Neural cell (in vitro differentiated cells): ENCODE data around the gene TUT1. TPM values are rescaled to one million over a fixed set of nuclear protein-coding genes. Genes with fewer than 3 reads are reported as not detected.
"Not testable (repeated sequence)": the region's sequence is repeated elsewhere in the genome, so short reads cannot be mapped to it uniquely, and the experiment has no call there.

Experiments
- H2AFZ ChIP-seq: fragments of 200-600, 300-800 bp; sonication (generic), shearing (Covaris generic); 2 replicates; pipeline ENCODE4 v1.6.0; 2014; ENCODE audit warnings: low read depth, mild to moderate bottlenecking, antibody characterized with exemption, low read length, moderate library complexity
- H3F3A ChIP-seq: fragments of 200-600 bp; shearing (Covaris generic); 2 replicates; pipeline ENCODE4 v1.6.1; 2016; ENCODE audit warnings: mild to moderate bottlenecking, moderate library complexity, mixed read lengths, antibody characterized with exemption, low read length; ENCODE audit not compliant: insufficient read depth, poor library complexity, severe bottlenecking
- H3K27ac ChIP-seq: fragments of 200-600, 300-800 bp; sonication (generic), shearing (Covaris generic); 2 replicates; pipeline ENCODE4 v1.5.1; 2014; ENCODE audit warnings: mild to moderate bottlenecking, low read length, moderate library complexity
- H3K27me3 ChIP-seq: fragments of 300-800, 200-600 bp; sonication (generic), shearing (Covaris generic); 2 replicates; pipeline ENCODE4 v1.6.0; 2014; ENCODE audit warnings: mild to moderate bottlenecking, low read depth, low read length, moderate library complexity; ENCODE audit not compliant: insufficient read depth
- H3K36me3 ChIP-seq: fragments of 300-800, 200-600 bp; sonication (generic), shearing (Covaris generic); 2 replicates; pipeline ENCODE4 v1.5.1; 2014; ENCODE audit warnings: mild to moderate bottlenecking, antibody characterized with exemption, low read length, moderate library complexity; ENCODE audit not compliant: insufficient read depth
- H3K4me2 ChIP-seq: fragments of 300-800, 200-600 bp; sonication (generic), shearing (Covaris generic); 2 replicates; pipeline ENCODE4 v1.6.0; 2014; ENCODE audit warnings: mild to moderate bottlenecking, low read length
- H3K4me3 ChIP-seq: fragments of 300-800, 200-600 bp; sonication (generic), shearing (Covaris generic); 2 replicates; pipeline ENCODE4 v1.5.1; 2014; ENCODE audit warnings: mild to moderate bottlenecking, low read length, moderate library complexity
- H3K79me2 ChIP-seq: fragments of 200-600 bp; shearing (Covaris generic); replicated peaks from 2 replicates; pipeline ENCODE4 v1.6.0; 2014; ENCODE audit warnings: mild to moderate bottlenecking, low read length, moderate library complexity; ENCODE audit not compliant: insufficient read depth
- H3K9ac ChIP-seq: fragments of 300-800, 200-600 bp; sonication (generic), shearing (Covaris generic); 2 replicates; pipeline ENCODE4 v1.6.1; 2016; ENCODE audit warnings: mild to moderate bottlenecking, low read length, mixed read lengths
- H3K9me2 ChIP-seq: fragments of 200-600 bp; shearing (Covaris generic); 2 replicates; pipeline ENCODE4 v1.6.1; 2016; ENCODE audit warnings: mild to moderate bottlenecking, low read length, mixed read lengths; ENCODE audit not compliant: insufficient read depth
- H3K9me3 ChIP-seq: fragments of 200-600, 300-800 bp; sonication (generic), shearing (Covaris generic); 2 replicates; pipeline ENCODE4 v1.6.1; 2016; ENCODE audit warnings: mild to moderate bottlenecking, mixed run types, low read length, moderate library complexity, mixed read lengths
- H4K20me1 ChIP-seq: fragments of 200-600 bp; shearing (Covaris generic); 2 replicates; pipeline ENCODE4 v1.6.1; 2016; ENCODE audit warnings: mild to moderate bottlenecking, mixed run types; ENCODE audit not compliant: insufficient read depth
- CTCF ChIP-seq: fragments of 450-650 bp; IDR thresholded peaks from 2 replicates; pipeline ENCODE4 v1.5.1; 2014; ENCODE audit warnings: antibody characterized with exemption, mild to moderate bottlenecking, moderate library complexity; ENCODE audit not compliant: poor library complexity, severe bottlenecking
- EP300 ChIP-seq: fragments of 450-650 bp; conservative IDR thresholded peaks from 2 replicates; pipeline ENCODE4 v1.6.1; 2014; ENCODE audit warnings: antibody characterized with exemption, mild to moderate bottlenecking, moderate library complexity; ENCODE audit not compliant: poor library complexity, severe bottlenecking
- EZH2 ChIP-seq: fragments of 200-600, 300-800 bp; shearing (Covaris generic), sonication (generic); IDR thresholded peaks from 2 replicates; pipeline ENCODE4 v1.6.1; 2014; ENCODE audit warnings: antibody characterized with exemption, low read length, borderline replicate concordance, mild to moderate bottlenecking; ENCODE audit not compliant: insufficient read depth, poor library complexity, severe bottlenecking
- MXI1 ChIP-seq: fragments of 450-650 bp; conservative IDR thresholded peaks from 2 replicates; pipeline ENCODE4 v1.6.1; 2014; ENCODE audit warnings: antibody characterized with exemption, mild to moderate bottlenecking; ENCODE audit not compliant: poor library complexity, severe bottlenecking
- POLR2AphosphoS5 ChIP-seq: IDR thresholded peaks from 2 replicates; pipeline ENCODE4 v1.6.1; 2012
- RAD21 ChIP-seq: fragments of 450-650 bp; conservative IDR thresholded peaks from 2 replicates; pipeline ENCODE4 v1.6.1; 2014; ENCODE audit warnings: antibody characterized with exemption, mild to moderate bottlenecking, moderate library complexity
- REST ChIP-seq: IDR thresholded peaks from 2 replicates; pipeline ENCODE4 v1.6.1; 2012; ENCODE audit warnings: borderline replicate concordance
- SMC3 ChIP-seq: fragments of 450-650 bp; conservative IDR thresholded peaks from 2 replicates; pipeline ENCODE4 v1.6.1; 2014; ENCODE audit warnings: antibody characterized with exemption, mild to moderate bottlenecking, moderate library complexity; ENCODE audit not compliant: poor library complexity
- TAF1 ChIP-seq: IDR thresholded peaks from 2 replicates; pipeline ENCODE4 v1.6.1; 2012; ENCODE audit warnings: low read depth
- polyA plus RNA-seq: library from polyadenylated mRNA; depleted of rRNA; stranded (reverse); fragments of >200 nt; gene quantifications from 2 replicates; pipeline ENCODE4 v1.2.3, GENCODE V29; 2014

The TUT1 gene
- polyA plus RNA-seq, 1 donor from 2014 or later = 17.8 TPM

GRCh38 chr11:62560566-62561103 lies 30.7 kb downstream of the TUT1 start:
- Histone ChIP-seq H4K20me1 (no peaks in the 10 kb centered on the region), H3K36me3 (no peaks in the 10 kb centered on the region)

GRCh38 chr11:62559626-62560025 lies 31.7 kb downstream of the TUT1 start:
- not testable (repeated sequence) for H2AFZ ChIP-seq, H3K9me2 ChIP-seq, H3K4me2 ChIP-seq, H3K9ac ChIP-seq, H3K4me3 ChIP-seq, H3K9me3 ChIP-seq, H3K27ac ChIP-seq, H3K27me3 ChIP-seq, H3K36me3 ChIP-seq, H3K79me2 ChIP-seq, H3F3A ChIP-seq, H4K20me1 ChIP-seq

More at GRCh38 chr11:62560566-62561103, 30.7 kb downstream of the TUT1 start:
- H2AFZ ChIP-seq = no peak overlapping the region
- no peaks in the 10 kb centered on the region for H3K9me3 ChIP-seq
- TF ChIP-seq SMC3 = peak; percentile 56
- TF ChIP-seq MXI1 = no peak
- TF ChIP-seq RAD21 = no peak
- no peak for TF ChIP-seq POLR2AphosphoS5
- TF ChIP-seq TAF1 = no peak
- no peak for TF ChIP-seq EZH2
- peak; percentile 43 for TF ChIP-seq CTCF
- no peak for TF ChIP-seq EP300
- no peak for TF ChIP-seq REST
- no peak overlapping the region for H3K4me3 ChIP-seq
- H3K27ac ChIP-seq = no peak overlapping the region
- H3K27me3 ChIP-seq = no peaks in the 10 kb centered on the region
- H3K79me2 ChIP-seq = no peaks in the 10 kb centered on the region
- no peak overlapping the region for H3K4me2 ChIP-seq
- H3K9ac ChIP-seq = no peak overlapping the region
- H3F3A ChIP-seq = no peaks in the 10 kb centered on the region
- no peaks in the 10 kb centered on the region for H3K9me2 ChIP-seq

- Histone ChIP-seq H3K9me3 (no peaks in the 10 kb centered on the region), H3K27me3 (no peaks in the 10 kb centered on the region), H3K9ac (no peak overlapping the region), H3K9me2 (no peaks in the 10 kb centered on the region), H3F3A (no peaks in the 10 kb centered on the region), H2AFZ (no peak overlapping the region), H3K36me3 (no peaks in the 10 kb centered on the region), H4K20me1 (no peaks in the 10 kb centered on the region), H3K79me2 (no peaks in the 10 kb centered on the region), H3K27ac (no peak overlapping the region), H3K4me3 (no peak overlapping the region), H3K4me2 (no peak overlapping the region)
- TF ChIP-seq REST = no peak
- TF ChIP-seq SMC3 = no peak
Measured at GRCh38 chr11:62559204-62559603, 32.1 kb downstream of the TUT1 start.
